ENCODE data around the gene RAB3GAP2. TPM values are rescaled to one million over a fixed set of nuclear protein-coding genes. Genes with fewer than 3 reads are reported as not detected.

RAB3GAP2 gene
- total and polyA plus RNA-seq, 2 of the 13 experiments (the other 11 are each of a cell fraction or from before 2014, with no cell fraction given): 22.6 to 25.0 TPM

- CTCF ChIA-PET (ENCODE audit: low intra/inter-chr PET ratio, low total read pairs): no interaction called here
- no TSS peak for BruUV-seq (replicated peaks)
- Histone ChIP-seq H3K27me3 (ENCODE audit: control insufficient read depth in 1 of 2, insufficient read depth in 2 of 2, low read length in 2 of 2) (no peaks in the 10 kb centered on the region), H4K20me1 (ENCODE audit: insufficient read depth, low read length) (peaks cover 3% of the 10 kb centered on the region; the same call in 1 of the 2 replicates), H3K79me2 (ENCODE audit: insufficient read depth, low read length) (peaks cover 23% of the 10 kb centered on the region), H3K4me1 (ENCODE audit: insufficient read depth, low read length) (no peaks in the 10 kb centered on the region), H2AFZ (ENCODE audit: low read length) (no peak overlapping the region), H3K4me3 (replicated peaks in 1 of 3; ENCODE audit: insufficient read depth in 1 of 3, low read depth in 2 of 3, low read length in 3 of 3) (no peak overlapping the region), H3K9me3 (ENCODE audit: low read length) (no peaks in the 10 kb centered on the region), H3K9ac (ENCODE audit: insufficient read depth, low read depth, low read length) (no peak overlapping the region), H3K36me3 (replicated peaks in 1 of 2; ENCODE audit: control insufficient read depth in 1 of 2, insufficient read depth in 2 of 2, low read length in 2 of 2) (no peaks in the 10 kb centered on the region), H3K27ac (ENCODE audit: extremely low read length, insufficient read depth, low read length) (no peak overlapping the region), H3K4me2 (ENCODE audit: low read depth, low read length) (no peak overlapping the region)
- POLR2A ChIA-PET: no interaction called here
- in situ Hi-C loops (cut with HindIII; ENCODE audit: extremely low pct_ligation_motif_present, low pct_unique_long_range_greater_than_20kb): no loop called here
- intact Hi-C loops (cut with micrococcal nuclease; ENCODE audit: unreplicated experiment): no loop called here
- WGBS (ENCODE audit: low lambda C conversion rate): 93% methylated on average over 5 of the region's 5 CpGs
- DNase-seq (ENCODE audit: low spot score) (no peak), ATAC-seq (no peak), FAIRE-seq (no peak)
- TF ChIP-seq MYNN (CRISPR knock-in tag; IDR thresholded peaks at IDR 0.05; ENCODE audit: low read depth): no peak
- no peak for TF ChIP-seq ZNF354B (CRISPR knock-in tag; IDR thresholded peaks at IDR 0.05)
- no peak for TF ChIP-seq ZNF678 (CRISPR knock-in tag; IDR thresholded peaks at IDR 0.05)
- TF ChIP-seq ZNF558 (CRISPR knock-in tag; IDR thresholded peaks at IDR 0.05; ENCODE audit: borderline replicate concordance): no peak
- TF ChIP-seq POGK (CRISPR knock-in tag; conservative IDR thresholded peaks at IDR 0.05): no peak
- no peak for TF ChIP-seq TBX3 (IDR thresholded peaks at IDR 0.05; ENCODE audit: borderline replicate concordance)
- peak; percentile 56 to 81 for TF ChIP-seq MAFK (conservative IDR thresholded peaks at IDR 0.05 in 1 of 2, IDR thresholded peaks at IDR 0.05 in 1 of 2; ENCODE audit: low read length in 2 of 2)
- no peak for TF ChIP-seq TERF1 (CRISPR knock-in tag; IDR thresholded peaks at IDR 0.05)
- TF ChIP-seq ZBTB34 (CRISPR knock-in tag; IDR thresholded peaks at IDR 0.05): no peak
- no peak for TF ChIP-seq HIC2 (CRISPR knock-in tag; IDR thresholded peaks at IDR 0.05; ENCODE audit: low read depth)
- no peak for TF ChIP-seq NR0B2 (CRISPR knock-in tag; IDR thresholded peaks at IDR 0.05)
- TF ChIP-seq MAFF (IDR thresholded peaks at IDR 0.05; ENCODE audit: low read depth, low read length): peak; percentile 66
- no peak for TF ChIP-seq KDM1A (CRISPR knock-in tag; IDR thresholded peaks at IDR 0.05)
- no peak for TF ChIP-seq TCF12 (IDR thresholded peaks at IDR 0.05)
- no peak for TF ChIP-seq TCF12 (CRISPR knock-in tag; IDR thresholded peaks at IDR 0.05)
- TF ChIP-seq ZNF501 (CRISPR knock-in tag; IDR thresholded peaks at IDR 0.05): no peak
Measured at GRCh38 chr1:220239213-220239612, 33.0 kb downstream of the RAB3GAP2 start.
